ENCODE data around the gene AP2A1. TPM values are rescaled to one million over a fixed set of nuclear protein-coding genes. Genes with fewer than 3 reads are reported as not detected.

Gene AP2A1
- total RNA-seq, 4 donors from 2014 or later: 69.9 to 103 (median 76.1) TPM

DNA sequence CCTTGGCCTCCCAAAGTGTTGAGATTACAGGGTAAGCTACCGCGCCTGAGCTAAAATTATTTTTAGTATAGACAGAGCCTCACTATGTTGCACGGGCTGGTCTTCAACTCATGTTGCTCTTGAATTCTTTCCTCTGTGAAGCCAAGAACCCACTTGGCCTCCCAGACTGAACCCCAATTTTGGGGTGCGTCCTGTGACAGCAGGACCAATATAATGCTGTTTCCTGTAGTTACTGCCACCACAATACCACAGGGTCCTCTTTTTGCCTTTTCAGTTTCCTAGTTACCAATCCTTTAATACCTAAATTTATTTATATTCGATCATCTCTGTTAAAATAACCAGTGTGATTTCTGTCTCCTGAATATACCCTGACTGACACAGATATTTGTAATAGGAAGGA is 36.6 kb upstream of the AP2A1 start:
- TF ChIP-seq POLR2AphosphoS5 (IDR thresholded peaks at IDR 0.05) (no peak), EP300 (IDR thresholded peaks at IDR 0.05) (no peak), POLR2A (IDR thresholded peaks at IDR 0.05) (no peak)
- TF ChIP-seq, protein P1, sequence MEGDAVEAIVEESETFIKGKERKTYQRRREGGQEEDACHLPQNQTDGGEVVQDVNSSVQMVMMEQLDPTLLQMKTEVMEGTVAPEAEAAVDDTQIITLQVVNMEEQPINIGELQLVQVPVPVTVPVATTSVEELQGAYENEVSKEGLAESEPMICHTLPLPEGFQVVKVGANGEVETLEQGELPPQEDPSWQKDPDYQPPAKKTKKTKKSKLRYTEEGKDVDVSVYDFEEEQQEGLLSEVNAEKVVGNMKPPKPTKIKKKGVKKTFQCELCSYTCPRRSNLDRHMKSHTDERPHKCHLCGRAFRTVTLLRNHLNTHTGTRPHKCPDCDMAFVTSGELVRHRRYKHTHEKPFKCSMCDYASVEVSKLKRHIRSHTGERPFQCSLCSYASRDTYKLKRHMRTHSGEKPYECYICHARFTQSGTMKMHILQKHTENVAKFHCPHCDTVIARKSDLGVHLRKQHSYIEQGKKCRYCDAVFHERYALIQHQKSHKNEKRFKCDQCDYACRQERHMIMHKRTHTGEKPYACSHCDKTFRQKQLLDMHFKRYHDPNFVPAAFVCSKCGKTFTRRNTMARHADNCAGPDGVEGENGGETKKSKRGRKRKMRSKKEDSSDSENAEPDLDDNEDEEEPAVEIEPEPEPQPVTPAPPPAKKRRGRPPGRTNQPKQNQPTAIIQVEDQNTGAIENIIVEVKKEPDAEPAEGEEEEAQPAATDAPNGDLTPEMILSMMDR (IDR thresholded peaks at IDR 0.05): no peak
- 80 to 92% methylated on average over 5 of the region's 5 CpGs for WGBS, 2 donors (ENCODE audit: low coverage in 1 of 2)
- Histone ChIP-seq H3K27me3 (no peaks in the 10 kb centered on the region), H3K27ac (no peak overlapping the region), H3K4me3 (no peak overlapping the region), H3K36me3 (no peaks in the 10 kb centered on the region), H3K9me3 (no peaks in the 10 kb centered on the region), H3K4me1 (no peaks in the 10 kb centered on the region)
- no peak for ATAC-seq

DNA sequence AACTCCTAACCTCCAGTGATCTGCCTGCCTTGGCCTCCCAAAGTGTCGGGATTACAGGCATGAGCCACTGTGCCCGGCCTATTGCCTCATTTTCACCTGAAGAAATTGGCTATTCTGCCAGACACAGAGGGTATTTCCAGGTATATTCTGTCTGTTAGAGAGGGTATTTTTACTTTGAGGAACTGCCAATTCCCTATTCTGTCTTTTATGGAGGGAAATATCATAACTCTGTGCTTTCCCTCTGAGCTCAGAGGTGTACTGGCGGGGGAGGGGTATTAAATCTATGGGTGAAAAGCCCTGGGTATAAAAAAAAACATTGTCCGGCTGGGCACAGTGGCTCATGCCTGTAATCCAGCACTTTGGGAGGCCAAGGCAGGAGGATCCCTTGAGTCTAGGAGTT is 28.5 kb upstream of the AP2A1 start:
- Histone ChIP-seq H3K27ac (no peak overlapping the region), H3K27me3 (no peaks in the 10 kb centered on the region), H3K4me3 (no peak overlapping the region), H3K36me3 (no peaks in the 10 kb centered on the region), H3K9me3 (no peaks in the 10 kb centered on the region), H3K4me1 (no peaks in the 10 kb centered on the region)
- TF ChIP-seq POLR2A (IDR thresholded peaks at IDR 0.05) (no peak), EP300 (IDR thresholded peaks at IDR 0.05) (no peak)
- TF ChIP-seq, protein P1 (IDR thresholded peaks at IDR 0.05): no peak
- WGBS, 2 donors (ENCODE audit: low coverage in 1 of 2): 65 to 85% methylated on average over 2 to 3 of the region's 4 CpGs
- no peak for ATAC-seq

DNA sequence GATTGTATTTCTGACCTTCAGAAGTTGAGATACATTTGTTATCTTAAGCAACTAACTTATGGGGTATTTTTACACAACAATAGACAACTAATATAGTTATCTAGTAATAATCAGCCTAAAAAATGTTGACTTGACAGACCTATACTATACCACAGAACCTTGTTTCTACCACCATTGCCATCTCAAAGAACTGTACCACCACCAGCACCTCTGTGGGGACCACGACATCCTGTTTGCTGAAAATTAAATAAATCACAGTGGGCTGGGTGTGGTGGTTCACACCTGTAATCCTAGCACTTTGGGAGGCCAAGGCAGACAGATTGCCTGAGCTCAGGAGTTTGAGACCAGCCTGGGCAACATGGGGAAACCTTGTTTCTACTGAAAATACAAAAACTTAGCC is 27.7 kb upstream of the AP2A1 start:
- Histone ChIP-seq H3K36me3 (no peaks in the 10 kb centered on the region), H3K27ac (no peak overlapping the region), H3K4me3 (no peak overlapping the region), H3K4me1 (no peaks in the 10 kb centered on the region), H3K9me3 (no peaks in the 10 kb centered on the region), H3K27me3 (no peaks in the 10 kb centered on the region)
- TF ChIP-seq POLR2A (IDR thresholded peaks at IDR 0.05) (no peak), EP300 (IDR thresholded peaks at IDR 0.05) (no peak), POLR2AphosphoS5 (IDR thresholded peaks at IDR 0.05) (no peak)
- TF ChIP-seq, protein P1 (IDR thresholded peaks at IDR 0.05): no peak
- no peak for ATAC-seq
- 50 to 75% methylated on average over 1 of the region's 1 CpG for WGBS, 2 donors (ENCODE audit: low coverage in 1 of 2)

DNA sequence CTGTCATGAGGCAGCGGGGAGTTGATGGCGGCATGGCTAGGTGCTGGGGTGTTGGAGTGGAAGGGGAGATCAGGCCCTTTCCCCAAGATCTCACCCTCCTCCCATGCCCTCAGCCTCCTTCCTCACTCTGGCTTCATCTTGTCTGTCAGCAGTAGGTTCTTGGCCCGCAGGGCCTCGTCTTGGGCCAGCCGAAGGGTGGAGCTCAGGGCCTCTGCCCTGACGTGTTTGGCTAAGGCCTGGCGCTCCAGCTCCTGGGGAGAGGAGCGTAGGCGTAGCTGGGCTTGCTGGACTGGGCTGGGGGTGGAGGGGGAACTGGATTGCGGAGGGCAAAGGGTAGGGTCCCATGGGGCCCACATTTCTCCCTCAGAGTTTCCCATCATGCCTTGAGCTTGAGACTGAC is 26.9 kb upstream of the AP2A1 start:
- TF ChIP-seq EP300 (IDR thresholded peaks at IDR 0.05): no peak
- no peak for TF ChIP-seq POLR2A (IDR thresholded peaks at IDR 0.05)
- TF ChIP-seq, protein P1 (IDR thresholded peaks at IDR 0.05): no peak
- TF ChIP-seq POLR2AphosphoS5 (IDR thresholded peaks at IDR 0.05): no peak
- WGBS, 2 donors (ENCODE audit: low coverage in 1 of 2): 100% methylated on average over 1 of the region's 10 CpGs; no CpG with 5 or more reads in 1 of the 2 donors
- no peak for ATAC-seq

DNA sequence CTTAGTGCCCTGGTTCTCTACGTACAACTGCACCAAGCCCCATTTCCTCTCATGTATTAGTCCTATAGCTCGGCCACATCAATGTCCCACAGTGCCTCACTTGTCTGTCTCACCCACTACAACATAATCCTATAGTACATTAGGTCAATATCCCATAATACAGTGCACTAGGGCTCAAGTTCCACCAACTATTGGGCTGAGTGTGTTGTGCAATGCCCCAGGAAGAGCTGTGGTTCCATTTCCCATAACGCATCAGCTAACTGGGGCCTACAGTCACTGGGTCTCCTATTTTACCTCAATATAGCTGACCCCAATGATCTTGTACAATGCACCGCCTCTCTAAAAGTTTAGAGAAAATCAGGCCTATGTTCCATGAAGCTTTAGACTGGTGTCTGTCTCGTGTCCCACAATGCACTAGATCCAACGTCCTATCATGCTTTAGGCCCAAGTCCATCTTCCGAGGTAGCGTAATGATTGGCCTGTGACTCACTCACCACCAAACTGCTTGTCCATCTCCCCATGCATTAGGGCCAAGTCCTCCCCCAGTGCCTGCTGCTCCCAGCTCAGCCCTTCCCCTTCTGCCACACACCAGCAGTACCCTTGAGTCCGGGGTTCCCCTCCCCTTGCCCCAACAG is 25.5 kb upstream of the AP2A1 start:
- no peak for ATAC-seq
- no peaks in the 10 kb centered on the region for H3K9me3 ChIP-seq
- no peak for TF ChIP-seq EP300 (IDR thresholded peaks at IDR 0.05)
- TF ChIP-seq, protein P1 (IDR thresholded peaks at IDR 0.05): no peak
- no peak for TF ChIP-seq POLR2A (IDR thresholded peaks at IDR 0.05)
- no peak for TF ChIP-seq POLR2AphosphoS5 (IDR thresholded peaks at IDR 0.05)
- 83 to 86% methylated on average over 5 to 9 of the region's 9 CpGs for WGBS, 2 donors (ENCODE audit: low coverage in 1 of 2)
- H3K4me1 ChIP-seq: no peaks in the 10 kb centered on the region
- H3K27ac ChIP-seq: no peak overlapping the region
- no peaks in the 10 kb centered on the region for H3K36me3 ChIP-seq
- H3K4me3 ChIP-seq: no peak overlapping the region
- H3K27me3 ChIP-seq: peaks cover 8% of the 10 kb centered on the region

More for the DNA sequence above, 26.9 kb upstream of the AP2A1 start:
- H3K4me1 ChIP-seq: no peaks in the 10 kb centered on the region
- H3K4me3 ChIP-seq: no peak overlapping the region
- no peaks in the 10 kb centered on the region for H3K9me3 ChIP-seq
- H3K36me3 ChIP-seq: no peaks in the 10 kb centered on the region
- no peaks in the 10 kb centered on the region for H3K27me3 ChIP-seq
- H3K27ac ChIP-seq: no peak overlapping the region

Data from gastroesophageal sphincter (tissue), 4 donors.